ENCODE measurements around the gene ECEL1.

ECEL1 gene

DNA sequence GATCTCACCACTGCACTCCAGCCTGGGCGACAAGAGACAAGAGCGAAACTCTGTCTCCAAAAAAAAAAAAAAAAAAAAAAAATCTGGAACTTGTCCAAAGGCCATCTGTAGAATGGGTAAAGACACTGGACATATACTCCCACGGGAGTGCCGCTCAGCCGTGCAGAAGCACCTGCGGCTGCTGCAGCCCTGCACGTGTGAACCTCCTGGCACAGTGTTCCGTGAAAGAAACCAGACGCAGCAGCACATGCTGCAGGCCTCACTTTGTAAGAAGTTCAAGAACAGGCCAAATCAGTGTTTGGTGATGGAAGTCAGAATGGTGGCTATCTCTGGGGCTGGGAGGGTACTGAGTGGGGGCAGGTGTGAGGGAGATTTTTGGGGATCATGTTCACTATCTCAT lies 44.8 kb upstream of the ECEL1 start (continued):
- TF ChIP-seq, protein P1, sequence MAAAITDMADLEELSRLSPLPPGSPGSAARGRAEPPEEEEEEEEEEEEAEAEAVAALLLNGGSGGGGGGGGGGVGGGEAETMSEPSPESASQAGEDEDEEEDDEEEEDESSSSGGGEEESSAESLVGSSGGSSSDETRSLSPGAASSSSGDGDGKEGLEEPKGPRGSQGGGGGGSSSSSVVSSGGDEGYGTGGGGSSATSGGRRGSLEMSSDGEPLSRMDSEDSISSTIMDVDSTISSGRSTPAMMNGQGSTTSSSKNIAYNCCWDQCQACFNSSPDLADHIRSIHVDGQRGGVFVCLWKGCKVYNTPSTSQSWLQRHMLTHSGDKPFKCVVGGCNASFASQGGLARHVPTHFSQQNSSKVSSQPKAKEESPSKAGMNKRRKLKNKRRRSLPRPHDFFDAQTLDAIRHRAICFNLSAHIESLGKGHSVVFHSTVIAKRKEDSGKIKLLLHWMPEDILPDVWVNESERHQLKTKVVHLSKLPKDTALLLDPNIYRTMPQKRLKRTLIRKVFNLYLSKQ (tag by site-specific recombination; IDR thresholded peaks at IDR 0.05; ENCODE audit: borderline replicate concordance) = no peak
- no peak for TF ChIP-seq ZNF701 (tag by site-specific recombination; IDR thresholded peaks at IDR 0.05)
- TF ChIP-seq, protein P2, sequence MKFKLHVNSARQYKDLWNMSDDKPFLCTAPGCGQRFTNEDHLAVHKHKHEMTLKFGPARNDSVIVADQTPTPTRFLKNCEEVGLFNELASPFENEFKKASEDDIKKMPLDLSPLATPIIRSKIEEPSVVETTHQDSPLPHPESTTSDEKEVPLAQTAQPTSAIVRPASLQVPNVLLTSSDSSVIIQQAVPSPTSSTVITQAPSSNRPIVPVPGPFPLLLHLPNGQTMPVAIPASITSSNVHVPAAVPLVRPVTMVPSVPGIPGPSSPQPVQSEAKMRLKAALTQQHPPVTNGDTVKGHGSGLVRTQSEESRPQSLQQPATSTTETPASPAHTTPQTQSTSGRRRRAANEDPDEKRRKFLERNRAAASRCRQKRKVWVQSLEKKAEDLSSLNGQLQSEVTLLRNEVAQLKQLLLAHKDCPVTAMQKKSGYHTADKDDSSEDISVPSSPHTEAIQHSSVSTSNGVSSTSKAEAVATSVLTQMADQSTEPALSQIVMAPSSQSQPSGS (tag by site-specific recombination; IDR thresholded peaks at IDR 0.05; ENCODE audit: low read depth) = no peak
- TF ChIP-seq, protein P3, sequence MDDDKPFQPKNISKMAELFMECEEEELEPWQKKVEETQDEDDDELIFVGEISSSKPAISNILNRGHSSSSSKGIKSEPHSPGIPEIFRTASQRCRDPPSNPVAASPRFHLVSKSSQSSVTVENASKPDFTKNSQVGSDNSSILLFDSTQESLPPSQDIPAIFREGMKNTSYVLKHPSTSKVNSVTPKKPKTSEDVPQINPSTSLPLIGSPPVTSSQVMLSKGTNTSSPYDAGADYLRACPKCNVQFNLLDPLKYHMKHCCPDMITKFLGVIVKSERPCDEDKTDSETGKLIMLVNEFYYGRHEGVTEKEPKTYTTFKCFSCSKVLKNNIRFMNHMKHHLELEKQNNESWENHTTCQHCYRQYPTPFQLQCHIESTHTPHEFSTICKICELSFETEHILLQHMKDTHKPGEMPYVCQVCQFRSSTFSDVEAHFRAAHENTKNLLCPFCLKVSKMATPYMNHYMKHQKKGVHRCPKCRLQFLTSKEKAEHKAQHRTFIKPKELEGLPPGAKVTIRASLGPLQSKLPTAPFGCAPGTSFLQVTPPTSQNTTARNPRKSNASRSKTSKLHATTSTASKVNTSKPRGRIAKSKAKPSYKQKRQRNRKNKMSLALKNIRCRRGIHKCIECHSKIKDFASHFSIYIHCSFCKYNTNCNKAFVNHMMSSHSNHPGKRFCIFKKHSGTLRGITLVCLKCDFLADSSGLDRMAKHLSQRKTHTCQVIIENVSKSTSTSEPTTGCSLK (tag by site-specific recombination; IDR thresholded peaks at IDR 0.05) = no peak

DNA sequence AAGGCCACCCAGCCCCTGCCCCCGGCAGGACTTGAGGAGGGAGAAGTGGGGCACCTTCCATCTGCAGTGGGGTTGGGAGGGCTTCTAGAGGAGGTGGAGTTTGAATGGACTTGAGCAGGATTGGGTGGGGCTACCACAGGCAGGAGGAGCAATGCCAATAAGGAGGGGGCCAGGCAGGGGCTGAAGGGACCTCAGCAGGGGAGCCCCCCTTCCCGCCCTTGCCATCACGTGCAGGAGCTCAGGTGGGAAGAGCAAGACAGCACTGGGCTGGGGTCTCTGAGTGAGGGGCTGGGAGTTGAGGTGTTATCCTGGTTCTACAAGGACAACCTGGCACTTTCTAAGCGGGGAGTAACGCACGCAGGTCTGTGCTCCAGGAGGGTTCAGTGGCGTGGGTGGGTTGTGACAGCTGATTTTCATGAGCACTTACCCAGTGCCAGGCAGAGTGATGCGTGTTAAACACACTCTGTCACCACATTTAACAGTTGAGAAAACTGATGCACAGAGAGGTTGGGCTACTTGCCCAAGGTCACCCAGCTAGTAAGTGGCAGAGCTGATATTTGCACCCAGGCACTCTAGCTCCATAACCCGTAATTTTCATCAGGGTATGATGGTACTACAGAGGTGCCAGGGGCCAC lies 43.1 kb upstream of the ECEL1 start:
- POLR2A ChIA-PET = no interaction called here
- TF ChIP-seq ZNF677 (tag by site-specific recombination; IDR thresholded peaks at IDR 0.05) = no peak
- TF ChIP-seq, protein P4, sequence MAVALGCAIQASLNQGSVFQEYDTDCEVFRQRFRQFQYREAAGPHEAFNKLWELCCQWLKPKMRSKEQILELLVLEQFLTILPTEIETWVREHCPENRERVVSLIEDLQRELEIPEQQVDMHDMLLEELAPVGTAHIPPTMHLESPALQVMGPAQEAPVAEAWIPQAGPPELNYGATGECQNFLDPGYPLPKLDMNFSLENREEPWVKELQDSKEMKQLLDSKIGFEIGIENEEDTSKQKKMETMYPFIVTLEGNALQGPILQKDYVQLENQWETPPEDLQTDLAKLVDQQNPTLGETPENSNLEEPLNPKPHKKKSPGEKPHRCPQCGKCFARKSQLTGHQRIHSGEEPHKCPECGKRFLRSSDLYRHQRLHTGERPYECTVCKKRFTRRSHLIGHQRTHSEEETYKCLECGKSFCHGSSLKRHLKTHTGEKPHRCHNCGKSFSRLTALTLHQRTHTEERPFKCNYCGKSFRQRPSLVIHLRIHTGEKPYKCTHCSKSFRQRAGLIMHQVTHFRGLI (tag by site-specific recombination; IDR thresholded peaks at IDR 0.05) = no peak
- peak; percentile 54 for TF ChIP-seq ZNF768 (tag by site-specific recombination; IDR thresholded peaks at IDR 0.05)
- TF ChIP-seq, protein P5, sequence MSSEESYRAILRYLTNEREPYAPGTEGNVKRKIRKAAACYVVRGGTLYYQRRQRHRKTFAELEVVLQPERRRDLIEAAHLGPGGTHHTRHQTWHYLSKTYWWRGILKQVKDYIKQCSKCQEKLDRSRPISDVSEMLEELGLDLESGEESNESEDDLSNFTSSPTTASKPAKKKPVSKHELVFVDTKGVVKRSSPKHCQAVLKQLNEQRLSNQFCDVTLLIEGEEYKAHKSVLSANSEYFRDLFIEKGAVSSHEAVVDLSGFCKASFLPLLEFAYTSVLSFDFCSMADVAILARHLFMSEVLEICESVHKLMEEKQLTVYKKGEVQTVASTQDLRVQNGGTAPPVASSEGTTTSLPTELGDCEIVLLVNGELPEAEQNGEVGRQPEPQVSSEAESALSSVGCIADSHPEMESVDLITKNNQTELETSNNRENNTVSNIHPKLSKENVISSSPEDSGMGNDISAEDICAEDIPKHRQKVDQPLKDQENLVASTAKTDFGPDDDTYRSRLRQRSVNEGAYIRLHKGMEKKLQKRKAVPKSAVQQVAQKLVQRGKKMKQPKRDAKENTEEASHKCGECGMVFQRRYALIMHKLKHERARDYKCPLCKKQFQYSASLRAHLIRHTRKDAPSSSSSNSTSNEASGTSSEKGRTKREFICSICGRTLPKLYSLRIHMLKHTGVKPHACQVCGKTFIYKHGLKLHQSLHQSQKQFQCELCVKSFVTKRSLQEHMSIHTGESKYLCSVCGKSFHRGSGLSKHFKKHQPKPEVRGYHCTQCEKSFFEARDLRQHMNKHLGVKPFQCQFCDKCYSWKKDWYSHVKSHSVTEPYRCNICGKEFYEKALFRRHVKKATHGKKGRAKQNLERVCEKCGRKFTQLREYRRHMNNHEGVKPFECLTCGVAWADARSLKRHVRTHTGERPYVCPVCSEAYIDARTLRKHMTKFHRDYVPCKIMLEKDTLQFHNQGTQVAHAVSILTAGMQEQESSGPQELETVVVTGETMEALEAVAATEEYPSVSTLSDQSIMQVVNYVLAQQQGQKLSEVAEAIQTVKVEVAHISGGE (tag by site-specific recombination; conservative IDR thresholded peaks at IDR 0.05; ENCODE audit: low read depth) = no peak
- no peak for TF ChIP-seq ZNF558 (tag by site-specific recombination; IDR thresholded peaks at IDR 0.05)
- TF ChIP-seq ZNF202 (tag by site-specific recombination; IDR thresholded peaks at IDR 0.05; ENCODE audit: borderline replicate concordance) = no peak
- no peak for TF ChIP-seq ZNF501 (tag by site-specific recombination; IDR thresholded peaks at IDR 0.05)
- TF ChIP-seq ZNF660 (tag by site-specific recombination; IDR thresholded peaks at IDR 0.05) = peak; percentile 92
- H3K36me3 ChIP-seq (ENCODE audit: control insufficient read depth in 2 of 2, insufficient read depth in 1 of 2, low read length in 2 of 2) = no peaks in the 10 kb centered on the region
- H3K9me3 ChIP-seq (ENCODE audit: control insufficient read depth, insufficient read depth, low read depth, low read length) = no peaks in the 10 kb centered on the region
- H3K4me3 ChIP-seq (ENCODE audit: low read depth, low read length) = no peak overlapping the region
- H3K4me1 ChIP-seq (ENCODE audit: control insufficient read depth, insufficient read depth, low read length) = no peaks in the 10 kb centered on the region
- CTCF ChIA-PET = interaction anchor here (0.6 kb wide), 1 partner anchor 52 kb away, joined by 3 read pairs; no protein-coding TSS in a partner anchor
- H3K27ac ChIP-seq (ENCODE audit: extremely low read depth, low read depth, low read length) = no peak overlapping the region

Measured in HEK293 (cell line).